K562 (cell line): Measurements from ENCODE around the gene TP73. TPM values are rescaled to one million over a fixed set of nuclear protein-coding genes. Genes with fewer than 3 reads are reported as not detected.
A peak's percentile ranks its signal among the peaks of the same experiment; 100 is the strongest.

Source experiments
- ATAC-seq: fragments of 200-7000 bp; cut with Tn5 transposase; 3 replicates; pipeline ENCODE4 v1.9.1; 2020; ENCODE audit warnings: moderate library complexity
- BruUV-seq: library from RNA; stranded (reverse); fragments of 400-500 nt; replicated peaks from 2 replicates; lab custom pipeline; 2021; lab: Mats Ljungman, UMichigan
- CTCF ChIA-PET: fragments of 300-600 bp; formaldehyde crosslinking; extraction: SDS; loops from one replicate; lab custom pipeline; 2021; ENCODE audit warnings: low intra/inter-chr PET ratio; lab: Yijun Ruan, JAX
- POLR2A ChIA-PET: fragments of 300-600, 350-650 bp; sonication (Branson Sonifier 250); formaldehyde crosslinking; extraction: SDS; loops from one replicate; lab custom pipeline; 2021; ENCODE audit warnings: antibody characterized with exemption, inconsistent platforms; lab: Yijun Ruan, JAX
- DNase-seq, 4 experiments: peaks; one replicate each; pipeline versions ENCODE4 v3.0.0 to v3.0.0-alpha.2; 2011 to 2018; ENCODE audit warnings: low spot score in 3 of 4, mixed read lengths in 3 of 4; ENCODE audit errors: extremely low read depth in 1 of 4
- FAIRE-seq: peaks from 2 replicates; lab custom pipeline; 2011; peaks lifted over from hg19 to GRCh38; lab: Jason Lieb, UNC
- H2AFZ ChIP-seq: 2 replicates; pipeline ENCODE4 v1.6.0; 2011; ENCODE audit warnings: low read depth, low read length, control low read depth, inconsistent platforms
- H3K27ac ChIP-seq: fragments of 200-600 bp; 3 replicates; pipeline ENCODE4 v1.8.0; 2011; ENCODE audit warnings: low read depth, mild to moderate bottlenecking, control low read depth, inconsistent platforms, low read length, moderate library complexity, mixed read lengths; ENCODE audit errors: extremely low read depth
- H3K27me3 ChIP-seq, 2 experiments: fragments of 300-600 bp in 1 of 2; 2 replicates in 1 of 2; 3 replicates in 1 of 2; pipeline versions ENCODE4 v1.6.0 to v1.8.0; 2011; ENCODE audit warnings: inconsistent platforms in 2 of 2, low read length in 2 of 2, mild to moderate bottlenecking in 1 of 2, mixed read lengths in 1 of 2, moderate library complexity in 1 of 2; ENCODE audit not compliant: control insufficient read depth in 2 of 2, insufficient read depth in 2 of 2
- H3K36me3 ChIP-seq: fragments of 300-600 bp; 3 replicates; pipeline ENCODE4 v1.8.0; 2011; ENCODE audit warnings: mild to moderate bottlenecking, low read length, inconsistent platforms; ENCODE audit not compliant: control insufficient read depth, insufficient read depth
- H3K4me1 ChIP-seq, 2 experiments: fragments of 200-600 bp in 1 of 2; replicated peaks in 1 of 2; 2 replicates in 1 of 2; 3 replicates in 1 of 2; pipeline versions ENCODE4 v1.5.1 to v1.8.0; 2011; ENCODE audit warnings: inconsistent platforms in 2 of 2, low read length in 2 of 2, mild to moderate bottlenecking in 1 of 2, mixed read lengths in 1 of 2, moderate library complexity in 1 of 2; ENCODE audit not compliant: control insufficient read depth in 2 of 2, insufficient read depth in 2 of 2
- H3K4me2 ChIP-seq: 2 replicates; pipeline ENCODE4 v1.6.1; 2011; ENCODE audit warnings: low read length, control low read depth, inconsistent platforms, mixed read lengths; ENCODE audit not compliant: insufficient read depth
- H3K4me3 ChIP-seq: fragments of 200-600 bp; sonication (generic), shearing (Covaris generic); 2 replicates; pipeline ENCODE4 v1.5.1; 2016; ENCODE audit warnings: control low read depth, inconsistent platforms
- H3K79me2 ChIP-seq: fragments of 200-600 bp; 3 replicates; pipeline ENCODE4 v1.8.0; 2011; ENCODE audit warnings: low read length, inconsistent platforms; ENCODE audit not compliant: control insufficient read depth, insufficient read depth
- H3K9ac ChIP-seq, 2 experiments: 2 replicates each; pipeline versions ENCODE4 v1.6.0 to v1.6.1; 2011; ENCODE audit warnings: low read depth in 2 of 2, low read length in 2 of 2, control low read depth in 1 of 2, inconsistent platforms in 1 of 2, mild to moderate bottlenecking in 1 of 2, mixed read lengths in 1 of 2; ENCODE audit not compliant: insufficient read depth in 1 of 2
- H3K9me1 ChIP-seq: one replicate; pipeline ENCODE4 v1.6.0; 2011; ENCODE audit warnings: inconsistent platforms, mild to moderate bottlenecking, low read length, moderate library complexity; ENCODE audit not compliant: control insufficient read depth, insufficient read depth
- H3K9me3 ChIP-seq: replicated peaks from 2 replicates; pipeline ENCODE4 v1.5.1; 2011; ENCODE audit warnings: low read depth, low read length, inconsistent platforms; ENCODE audit not compliant: control insufficient read depth, insufficient read depth
- H4K20me1 ChIP-seq: replicated peaks from 2 replicates; pipeline ENCODE4 v1.6.1; 2011; ENCODE audit warnings: low read length, inconsistent platforms, mixed read lengths; ENCODE audit not compliant: control insufficient read depth, insufficient read depth
- KDM1A ChIP-seq, 2 experiments: fragments of 450-650 bp; IDR thresholded peaks; 2 replicates each; pipeline ENCODE4 v1.6.1; 2016; ENCODE audit warnings: mild to moderate bottlenecking in 2 of 2
- NFIC ChIP-seq: fragments of 450-650 bp; IDR thresholded peaks from 2 replicates; pipeline ENCODE4 v1.6.1; 2017; ENCODE audit warnings: mild to moderate bottlenecking, inconsistent platforms
- POLR2G ChIP-seq: fragments of 200-400 bp; formaldehyde crosslinking; IDR thresholded peaks from 2 replicates; pipeline ENCODE4 v1.6.1; 2017; ENCODE audit warnings: low read depth, mild to moderate bottlenecking, antibody characterized with exemption, low read length, moderate library complexity
- WGBS: fragments of 100-300 bp; shearing (Covaris generic); methylation state at CpG from one replicate; pipeline ENCODE4 v1.1.6; 2016; ENCODE audit warnings: low coverage, mixed read lengths; ENCODE audit not compliant: insufficient coverage; ENCODE audit errors: missing lambda C conversion rate; 5-methylcytosine and 5-hydroxymethylcytosine counted together
- in situ Hi-C: fragments of 300-500 bp; cut with MboI; formaldehyde crosslinking; loops from 4 replicates; pipeline ENCODE4 v1.15.0; 2018; ENCODE audit warnings: inconsistent platforms, mixed read lengths
- intact Hi-C: fragments of 100-400 bp; cut with micrococcal nuclease; formaldehyde crosslinking; loops from 2 replicates; pipeline ENCODE4 v1.14.2; 2022
- polyA plus RNA-seq, 8 experiments: library from polyadenylated mRNA; depleted of rRNA in 4 of 8; stranded (reverse) in 5 of 8; unstranded in 3 of 8; fragments of >200 nt; fragmentation: Nextera tagmentation in 2 of 8; fragmentation: Illumina TruSeq in 1 of 8; extraction: Ambion mirVana in 2 of 8; extraction: Trizol in 1 of 8; gene quantifications; 2 replicates each; pipeline versions ENCODE4 v1.2.1 to v1.2.3, GENCODE V29; 2011 to 2014; ENCODE audit warnings: inconsistent platforms in 1 of 8, missing spikeins in 1 of 8
- total RNA-seq, 7 experiments: library from RNA; depleted of rRNA in 6 of 7; stranded (reverse); fragments of >200 nt in 6 of 7; fragmentation: Illumina TruSeq in 2 of 7; extraction: Trizol in 2 of 7; gene quantifications; 2 replicates each; pipeline versions ENCODE4 v1.2.1 to v1.2.3, GENCODE V29; 2011 to 2021; ENCODE audit warnings: low replicate concordance in 1 of 7

The TP73 gene
- total and polyA plus RNA-seq, 9 of the 15 experiments (the other 6 are each of a cell fraction or from before 2014, with no cell fraction given), result 0.07 to 1.6 (median 0.40) TPM; not detected in 2

- in situ Hi-C loops (no loop called here), intact Hi-C loops (no loop called here)
- Histone ChIP-seq H3K27ac (no peak overlapping the region), H3K4me1 (peaks cover 2 to 38% of the 10 kb centered on the region in 2 experiments; a peak in 3 of 5 replicates), H3K9me3 (no peaks in the 10 kb centered on the region), H4K20me1 (peaks cover 5% of the 10 kb centered on the region; the same call in 1 of the 2 replicates), H3K27me3 (no peaks in the 10 kb centered on the region), H3K36me3 (peaks cover 87% of the 10 kb centered on the region; the same call in 2 of the 3 replicates), H3K79me2 (peaks cover 5% of the 10 kb centered on the region; the same call in 1 of the 3 replicates), H3K9me1 (peaks cover 8% of the 10 kb centered on the region), H2AFZ (no peak overlapping the region), H3K4me3 (no peak overlapping the region), H3K9ac (no peak overlapping the region), H3K4me2 (no peak overlapping the region)
- WGBS, result 87% methylated on average over 9 of the region's 9 CpGs
- TF ChIP-seq KDM1A (IDR thresholded peaks at IDR 0.05), result no peak
- ATAC-seq, result no peak
- BruUV-seq, result no TSS peak
- POLR2A ChIA-PET, result interaction anchor here (0.7 kb wide), 1 partner anchor 1464 kb away, joined by 3 read pairs; no protein-coding TSS in a partner anchor
- DNase-seq, result no peak
- CTCF ChIA-PET, result no interaction called here
- FAIRE-seq, result no peak
These were observed 87.7 kb downstream of the TP73 start for GRCh38 chr1:3740042-3740441.

DNA sequence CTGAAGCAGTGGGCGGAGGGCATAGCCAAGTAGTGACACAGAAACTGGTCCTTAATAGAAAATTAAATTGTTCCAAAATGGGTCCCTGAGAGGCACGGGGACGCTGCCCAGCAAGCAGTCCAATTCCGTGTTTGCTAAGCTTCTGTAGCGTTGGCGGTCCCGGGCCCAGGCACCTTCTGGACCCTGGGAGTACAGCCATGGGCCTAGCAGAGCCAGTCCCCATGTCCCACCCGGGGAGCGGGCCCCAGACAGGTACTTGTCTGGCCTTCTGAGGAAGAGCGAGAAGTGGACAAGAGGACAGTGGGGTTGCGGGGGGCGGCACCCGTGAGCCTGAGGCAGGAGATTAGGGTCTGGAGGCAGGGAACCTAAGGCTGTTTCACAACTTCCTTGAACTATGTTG lies 88.4 kb downstream of the TP73 start:
- Histone ChIP-seq H3K27me3 (no peaks in the 10 kb centered on the region), H3K4me2 (no peak overlapping the region), H3K9me3 (no peaks in the 10 kb centered on the region), H3K9ac (no peak overlapping the region), H4K20me1 (peaks cover 9% of the 10 kb centered on the region; the same call in 1 of the 2 replicates), H2AFZ (no peak overlapping the region), H3K79me2 (peaks cover 12% of the 10 kb centered on the region), H3K36me3 (peaks cover 87% of the 10 kb centered on the region; the same call in 2 of the 3 replicates), H3K4me3 (no peak overlapping the region), H3K4me1 (peaks cover 8 to 44% of the 10 kb centered on the region in 2 experiments; a peak in 4 of 5 replicates), H3K27ac (no peak overlapping the region), H3K9me1 (peaks cover 13% of the 10 kb centered on the region)
- BruUV-seq, result no TSS peak
- no peak for ATAC-seq
- ChIA-PET CTCF (no interaction called here), POLR2A (no interaction called here)
- WGBS, result 88% methylated on average over 10 of the region's 13 CpGs
- in situ Hi-C loops, result no loop called here
- FAIRE-seq, result no peak
- no peak for DNase-seq
- no peak for TF ChIP-seq NFIC
- peak; percentile 27; the same call in 1 of the 2 replicates for TF ChIP-seq POLR2G
- TF ChIP-seq, all 486 proteins: peak for 1
- intact Hi-C loops, result no loop called here
